HepG2 (cell line): Measurements from ENCODE around the gene UBE2O. TPM values are rescaled to one million over a fixed set of nuclear protein-coding genes. Genes with fewer than 3 reads are reported as not detected.

Source experiments
- ASH2L ChIP-seq: fragments of 300-600, 200-600 bp; sonication (generic); IDR thresholded peaks from 2 replicates; pipeline ENCODE4 v1.7.0; 2017; ENCODE audit warnings: low read depth, mild to moderate bottlenecking, moderate library complexity, mixed read lengths, low read length; ENCODE audit not compliant: insufficient read length
- ATF5 ChIP-seq: sonication (generic); formaldehyde crosslinking; IDR thresholded peaks from 2 replicates; pipeline ENCODE4 v1.4.0; 2020; ENCODE audit warnings: mild to moderate bottlenecking, low read depth, missing genetic modification reagents
- FOXM1 ChIP-seq: sonication (generic); formaldehyde crosslinking; IDR thresholded peaks from 2 replicates; pipeline ENCODE4 v1.5.0; 2020; ENCODE audit warnings: missing genetic modification reagents
- GATAD2A ChIP-seq: IDR thresholded peaks from 2 replicates; pipeline ENCODE4 v1.6.1; 2016
- GFI1 ChIP-seq: sonication (generic); formaldehyde crosslinking; IDR thresholded peaks from 2 replicates; pipeline ENCODE4 v1.5.0; 2020; ENCODE audit warnings: missing genetic modification reagents, mild to moderate bottlenecking, borderline replicate concordance
- KLF6 ChIP-seq: IDR thresholded peaks from 2 replicates; pipeline ENCODE4 v1.8.0; 2016; ENCODE audit warnings: missing biosample characterization, missing genetic modification reagents
- MAFG ChIP-seq: sonication (generic); formaldehyde crosslinking; IDR thresholded peaks from 2 replicates; pipeline ENCODE4 v1.5.1; 2020; ENCODE audit warnings: mild to moderate bottlenecking, missing genetic modification reagents
- MAFK ChIP-seq, 2 experiments: IDR thresholded peaks in 1 of 2; conservative IDR thresholded peaks in 1 of 2; 2 replicates each; pipeline ENCODE4 v1.6.1; 2011; ENCODE audit warnings: improper control_type of control experiment in 2 of 2, low read length in 2 of 2
- MED8 ChIP-seq: sonication (generic); formaldehyde crosslinking; IDR thresholded peaks from 2 replicates; pipeline ENCODE4 v1.8.1; 2023; ENCODE audit warnings: mild to moderate bottlenecking, missing genetic modification reagents; ENCODE audit not compliant: insufficient replicate concordance
- NBN ChIP-seq: fragments of 450-650 bp; conservative IDR thresholded peaks from 2 replicates; pipeline ENCODE4 v1.6.1; 2017
- NR2F2 ChIP-seq: IDR thresholded peaks from 2 replicates; pipeline ENCODE4 v1.6.1; 2012; ENCODE audit warnings: low read depth, inconsistent platforms, borderline replicate concordance
- PCBP1 ChIP-seq: fragments of 200-400 bp; formaldehyde crosslinking; IDR thresholded peaks from 2 replicates; pipeline ENCODE4 v1.6.1; 2017; ENCODE audit warnings: mild to moderate bottlenecking, low read depth, low read length, borderline replicate concordance
- POLR2AphosphoS2 ChIP-seq: IDR thresholded peaks from 2 replicates; pipeline ENCODE4 v1.6.1; 2011; ENCODE audit warnings: low read depth, low read length, improper control_type of control experiment
- RBM39 ChIP-seq: fragments of 200-400 bp; formaldehyde crosslinking; IDR thresholded peaks from one replicate; pipeline ENCODE4 v1.6.1; 2018; ENCODE audit warnings: antibody characterized with exemption, mild to moderate bottlenecking, low read depth, low read length; ENCODE audit not compliant: poor library complexity, severe bottlenecking
- RORA ChIP-seq: sonication (generic); formaldehyde crosslinking; IDR thresholded peaks from 2 replicates; pipeline ENCODE4 v1.5.0; 2020; ENCODE audit warnings: mild to moderate bottlenecking, missing genetic modification reagents, moderate library complexity
- SATB2 ChIP-seq: sonication (generic); formaldehyde crosslinking; IDR thresholded peaks from 2 replicates; pipeline ENCODE4 v1.5.0; 2020; ENCODE audit warnings: missing genetic modification reagents
- SMARCC2 ChIP-seq: fragments of 450-650 bp; IDR thresholded peaks from 2 replicates; pipeline ENCODE4 v1.6.1; 2017; ENCODE audit warnings: antibody characterized with exemption, mild to moderate bottlenecking
- ZFP90 ChIP-seq: sonication (generic); formaldehyde crosslinking; IDR thresholded peaks from 2 replicates; pipeline ENCODE4 v1.8.0; 2022; ENCODE audit warnings: missing genetic modification reagents, mild to moderate bottlenecking, inconsistent platforms, borderline replicate concordance
- ZNF44 ChIP-seq: sonication (generic); formaldehyde crosslinking; IDR thresholded peaks from 2 replicates; pipeline ENCODE4 v1.5.1; 2020; ENCODE audit warnings: mild to moderate bottlenecking, missing genetic modification reagents
- ZNF460 ChIP-seq: sonication (generic); formaldehyde crosslinking; IDR thresholded peaks from 2 replicates; pipeline ENCODE4 v1.5.1; 2020; ENCODE audit warnings: missing genetic modification reagents, mild to moderate bottlenecking, borderline replicate concordance
- ZNF577 ChIP-seq: sonication (generic); formaldehyde crosslinking; IDR thresholded peaks from 2 replicates; pipeline ENCODE4 v1.4.0; 2020; ENCODE audit warnings: mild to moderate bottlenecking, low read depth, missing genetic modification reagents, borderline replicate concordance
- ZNF616 ChIP-seq: sonication (generic); formaldehyde crosslinking; IDR thresholded peaks from 2 replicates; pipeline ENCODE4 v1.5.0; 2020; ENCODE audit warnings: low read depth, mild to moderate bottlenecking, missing genetic modification reagents
- ZNF672 ChIP-seq: sonication (generic); formaldehyde crosslinking; IDR thresholded peaks from 2 replicates; pipeline ENCODE4 v1.8.1; 2022; ENCODE audit warnings: missing genetic modification reagents
- ZNF800 ChIP-seq: sonication (generic); formaldehyde crosslinking; IDR thresholded peaks from 2 replicates; pipeline ENCODE4 v1.4.0; 2020; ENCODE audit warnings: missing genetic modification reagents
- ZNF878 ChIP-seq: sonication (generic); formaldehyde crosslinking; IDR thresholded peaks from 2 replicates; pipeline ENCODE4 v1.8.1; 2023; ENCODE audit warnings: mild to moderate bottlenecking, missing genetic modification reagents, moderate library complexity
- polyA plus RNA-seq, 8 experiments: library from polyadenylated mRNA; depleted of rRNA in 3 of 8; stranded (reverse) in 7 of 8; unstranded in 1 of 8; fragments of >200 nt; fragmentation: Illumina TruSeq in 4 of 8; extraction: Trizol in 4 of 8; gene quantifications; 2 replicates each; pipeline versions ENCODE4 v1.2.1 to v1.2.3, GENCODE V29; 2011 to 2016; ENCODE audit warnings: low read depth in 4 of 8, missing spikeins in 1 of 8, mixed read lengths in 1 of 8; ENCODE audit not compliant: insufficient read depth in 1 of 8
- total RNA-seq, 5 experiments: library from RNA; depleted of rRNA; stranded (reverse); fragments of >200 nt; fragmentation: Illumina TruSeq; extraction: Trizol; gene quantifications; 2 replicates each; pipeline ENCODE4 v1.2.3, GENCODE V29; 2016; ENCODE audit warnings: low read depth in 1 of 5
- TF ChIP-seq, protein P1 (sequence below): sonication (generic); formaldehyde crosslinking; IDR thresholded peaks from 2 replicates; pipeline ENCODE4 v1.8.0; 2022; ENCODE audit warnings: mild to moderate bottlenecking, missing genetic modification reagents, moderate library complexity
- TF ChIP-seq, protein P2 (sequence below): sonication (generic); formaldehyde crosslinking; IDR thresholded peaks from 2 replicates; pipeline ENCODE4 v1.4.0; 2020; ENCODE audit warnings: missing genetic modification reagents; ENCODE audit errors: not compliant biosample characterization

Gene UBE2O
- total and polyA plus RNA-seq, 2 of the 13 experiments (the other 11 are each of a cell fraction or from before 2014, with no cell fraction given) = 21.5 to 23.5 TPM

DNA sequence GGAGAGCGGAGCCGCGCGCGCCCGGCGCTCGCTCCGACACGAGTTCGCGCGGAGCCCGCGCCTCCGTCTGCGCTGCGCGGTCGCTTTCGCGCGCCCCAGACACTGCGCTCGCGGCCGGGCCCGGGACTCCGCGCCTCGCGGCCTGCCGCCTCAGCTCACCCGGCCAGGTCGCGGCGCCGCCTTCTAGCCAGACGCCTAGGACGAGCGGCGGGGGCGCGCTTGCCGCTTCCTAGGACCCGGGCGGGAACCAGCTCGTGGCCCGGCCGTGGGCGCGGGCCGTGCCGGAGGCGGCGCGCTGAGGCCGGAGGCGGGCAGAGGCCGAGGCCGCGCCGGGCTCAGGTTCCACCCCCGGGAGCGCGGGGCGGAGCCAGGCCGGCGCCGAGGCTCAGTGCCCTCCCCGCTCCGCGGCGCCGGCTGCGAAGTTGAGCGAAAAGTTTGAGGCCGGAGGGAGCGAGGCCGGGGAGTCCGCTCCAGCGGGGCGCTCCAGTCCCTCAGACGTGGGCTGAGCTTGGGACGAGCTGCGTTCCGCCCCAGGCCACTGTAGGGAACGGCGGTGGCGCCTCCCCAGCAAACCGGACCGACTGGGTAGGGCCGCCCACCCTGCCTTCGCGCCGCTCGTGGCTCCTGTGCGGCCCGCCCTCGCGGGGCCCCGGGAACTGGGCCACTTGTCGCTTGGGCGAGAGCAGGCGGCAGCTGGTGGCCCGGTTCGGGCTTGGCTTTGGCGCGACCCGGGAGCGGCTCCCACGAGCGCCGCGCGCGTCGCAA is 68.5 kb downstream of the UBE2O start, which contains the start of gene SPHK1 (continued):
- TF ChIP-seq ZNF577 (CRISPR knock-in tag) (no peak), RORA (CRISPR knock-in tag) (no peak), NR2F2 (no peak; the same call in 1 of the 2 replicates), FOXM1 (CRISPR knock-in tag) (no peak; the same call in none of the 2 replicates), GFI1 (CRISPR knock-in tag) (no peak; the same call in 1 of the 2 replicates), MAFK (conservative IDR thresholded peaks at IDR 0.05 in 1 of 2, IDR thresholded peaks at IDR 0.05 in 1 of 2; ENCODE audit: low read length in 2 of 2) (no peak), PCBP1 (no peak), ZNF460 (CRISPR knock-in tag) (no peak), POLR2AphosphoS2 (no peak), ATF5 (CRISPR knock-in tag) (no peak; the same call in 1 of the 2 replicates), SATB2 (CRISPR knock-in tag) (0 out of 2 replicates have a peak, but pooled peaks have one; percentile 14), ZNF672 (peak; percentile 92), SMARCC2 (no peak), RBM39 (peak; percentile 28), ZFP90 (peak; percentile 23), NBN (no peak), GATAD2A (no peak), ZNF878 (CRISPR knock-in tag) (no peak), ZNF800 (CRISPR knock-in tag) (no peak; the same call in 1 of the 2 replicates), ZNF44 (CRISPR knock-in tag) (no peak), ASH2L (peak; percentile 45), ZNF616 (peak; percentile 93), MAFG (no peak), MED8 (peak; percentile 26), KLF6 (CRISPR knock-in tag) (no peak; the same call in 1 of the 2 replicates)
- TF ChIP-seq, protein P1, sequence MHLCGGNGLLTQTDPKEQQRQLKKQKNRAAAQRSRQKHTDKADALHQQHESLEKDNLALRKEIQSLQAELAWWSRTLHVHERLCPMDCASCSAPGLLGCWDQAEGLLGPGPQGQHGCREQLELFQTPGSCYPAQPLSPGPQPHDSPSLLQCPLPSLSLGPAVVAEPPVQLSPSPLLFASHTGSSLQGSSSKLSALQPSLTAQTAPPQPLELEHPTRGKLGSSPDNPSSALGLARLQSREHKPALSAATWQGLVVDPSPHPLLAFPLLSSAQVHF = peak; percentile 82
- TF ChIP-seq, protein P2, sequence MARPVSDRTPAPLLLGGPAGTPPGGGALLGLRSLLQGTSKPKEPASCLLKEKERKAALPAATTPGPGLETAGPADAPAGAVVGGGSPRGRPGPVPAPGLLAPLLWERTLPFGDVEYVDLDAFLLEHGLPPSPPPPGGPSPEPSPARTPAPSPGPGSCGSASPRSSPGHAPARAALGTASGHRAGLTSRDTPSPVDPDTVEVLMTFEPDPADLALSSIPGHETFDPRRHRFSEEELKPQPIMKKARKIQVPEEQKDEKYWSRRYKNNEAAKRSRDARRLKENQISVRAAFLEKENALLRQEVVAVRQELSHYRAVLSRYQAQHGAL (CRISPR knock-in tag) = no peak
